Measurements from ENCODE around the gene STAT2.
"Not testable (repeated sequence)": the region's sequence is repeated elsewhere in the genome, so short reads cannot be mapped to it uniquely, and the experiment has no call there.

DNA sequence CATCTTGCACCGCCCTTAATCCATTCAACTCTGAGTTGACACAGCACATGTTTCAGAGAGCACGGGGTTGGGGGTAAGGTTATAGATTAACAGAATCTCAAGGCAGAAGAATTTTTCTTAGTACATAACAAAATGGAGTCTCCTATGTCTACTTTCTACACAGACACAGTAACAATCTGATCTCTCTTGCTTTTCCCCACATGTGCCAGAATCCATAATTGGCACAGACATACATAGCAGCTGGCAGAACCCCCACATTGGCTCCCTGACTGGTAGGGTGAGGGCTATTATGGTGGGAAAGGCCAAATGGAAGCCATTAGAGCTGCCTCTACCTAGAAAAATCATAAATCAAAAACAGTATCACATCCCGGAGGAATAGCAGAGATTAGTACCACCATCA lies 41.2 kb upstream of the STAT2 start:
- TF ChIP-seq, protein P1, sequence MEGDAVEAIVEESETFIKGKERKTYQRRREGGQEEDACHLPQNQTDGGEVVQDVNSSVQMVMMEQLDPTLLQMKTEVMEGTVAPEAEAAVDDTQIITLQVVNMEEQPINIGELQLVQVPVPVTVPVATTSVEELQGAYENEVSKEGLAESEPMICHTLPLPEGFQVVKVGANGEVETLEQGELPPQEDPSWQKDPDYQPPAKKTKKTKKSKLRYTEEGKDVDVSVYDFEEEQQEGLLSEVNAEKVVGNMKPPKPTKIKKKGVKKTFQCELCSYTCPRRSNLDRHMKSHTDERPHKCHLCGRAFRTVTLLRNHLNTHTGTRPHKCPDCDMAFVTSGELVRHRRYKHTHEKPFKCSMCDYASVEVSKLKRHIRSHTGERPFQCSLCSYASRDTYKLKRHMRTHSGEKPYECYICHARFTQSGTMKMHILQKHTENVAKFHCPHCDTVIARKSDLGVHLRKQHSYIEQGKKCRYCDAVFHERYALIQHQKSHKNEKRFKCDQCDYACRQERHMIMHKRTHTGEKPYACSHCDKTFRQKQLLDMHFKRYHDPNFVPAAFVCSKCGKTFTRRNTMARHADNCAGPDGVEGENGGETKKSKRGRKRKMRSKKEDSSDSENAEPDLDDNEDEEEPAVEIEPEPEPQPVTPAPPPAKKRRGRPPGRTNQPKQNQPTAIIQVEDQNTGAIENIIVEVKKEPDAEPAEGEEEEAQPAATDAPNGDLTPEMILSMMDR (IDR thresholded peaks at IDR 0.05; ENCODE audit: low read length), result not testable (repeated sequence)
- TF ChIP-seq EZH2 (IDR thresholded peaks at IDR 0.05; ENCODE audit: borderline replicate concordance, low read length), result not testable (repeated sequence)
